Liver (tissue), 9 donors: ENCODE measurements around the gene KCNG3. TPM values are rescaled to one million over a fixed set of nuclear protein-coding genes. Genes with fewer than 3 reads are reported as not detected.
A peak's percentile ranks its signal among the peaks of the same experiment; 100 is the strongest.

ENCODE experiments used
- DNase-seq: peaks from one replicate; pipeline ENCODE4 v3.0.0-alpha.2; 2017; ENCODE audit warnings: low spot score
- H3K27ac ChIP-seq, 2 donors: one replicate each; pipeline ENCODE4 v1.7.0; 2013; ENCODE audit warnings: inconsistent platforms in 2 of 2, low read length in 2 of 2, control low read depth in 1 of 2, low read depth in 1 of 2, mild to moderate bottlenecking in 1 of 2
- H3K27me3 ChIP-seq, 4 donors: one replicate each; pipeline versions ENCODE4 v1.6.1 to v1.7.0; 2013; ENCODE audit warnings: low read length in 3 of 4, inconsistent platforms in 1 of 4, mild to moderate bottlenecking in 1 of 4, moderate library complexity in 1 of 4; ENCODE audit not compliant: control insufficient read depth in 4 of 4, insufficient read depth in 4 of 4
- H3K36me3 ChIP-seq, 4 donors: one replicate each; pipeline versions ENCODE4 v1.6.1 to v1.7.0; 2013; ENCODE audit warnings: low read length in 3 of 4, mild to moderate bottlenecking in 3 of 4, low read depth in 1 of 4, moderate library complexity in 1 of 4; ENCODE audit not compliant: control insufficient read depth in 4 of 4, insufficient read depth in 3 of 4
- H3K4me1 ChIP-seq, 4 donors: one replicate each; pipeline versions ENCODE4 v1.6.1 to v1.7.0; 2013; ENCODE audit warnings: low read length in 3 of 4, mild to moderate bottlenecking in 3 of 4, moderate library complexity in 1 of 4; ENCODE audit not compliant: control insufficient read depth in 4 of 4, insufficient read depth in 4 of 4
- H3K4me3 ChIP-seq, 3 donors: one replicate each; pipeline versions ENCODE4 v1.6.1 to v1.7.0; 2013; ENCODE audit warnings: low read length in 3 of 3, control low read depth in 1 of 3, low read depth in 1 of 3, mild to moderate bottlenecking in 1 of 3
- H3K9ac ChIP-seq, 2 donors: one replicate each; pipeline ENCODE4 v1.7.0; 2013; ENCODE audit warnings: low read length in 2 of 2, mild to moderate bottlenecking in 2 of 2, moderate library complexity in 2 of 2, control low read depth in 1 of 2, low read depth in 1 of 2
- H3K9me3 ChIP-seq, 4 donors: one replicate each; pipeline versions ENCODE4 v1.6.1 to v1.7.0; 2013; ENCODE audit warnings: low read length in 3 of 4; ENCODE audit not compliant: control insufficient read depth in 4 of 4
- ATF3 ChIP-seq: IDR thresholded peaks from 2 replicates; pipeline ENCODE4 v1.6.1; 2016; ENCODE audit warnings: antibody characterized with exemption
- CTCF ChIP-seq: fragments of 150-350 bp; IDR thresholded peaks from 2 replicates; pipeline ENCODE4 v1.5.1; 2017; ENCODE audit warnings: improper control_type of control experiment, low read depth, low read length; ENCODE audit not compliant: missing input control
- EGR1 ChIP-seq, 2 donors: IDR thresholded peaks; 2 replicates each; pipeline ENCODE4 v1.6.1; 2016 to 2018; ENCODE audit warnings: antibody characterized with exemption in 2 of 2, low read depth in 2 of 2
- FOXA2 ChIP-seq: IDR thresholded peaks from 2 replicates; pipeline ENCODE4 v1.6.1; 2016; ENCODE audit warnings: antibody characterized with exemption
- GABPA ChIP-seq, 2 donors: IDR thresholded peaks in 1 of 2; conservative IDR thresholded peaks in 1 of 2; 2 replicates each; pipeline ENCODE4 v1.6.1; 2016; ENCODE audit warnings: antibody characterized with exemption in 2 of 2, mild to moderate bottlenecking in 1 of 2, moderate library complexity in 1 of 2
- JUND ChIP-seq, 2 donors: IDR thresholded peaks; 2 replicates each; pipeline ENCODE4 v1.6.1; 2016; ENCODE audit warnings: antibody characterized with exemption in 2 of 2
- NR2F2 ChIP-seq: IDR thresholded peaks from 2 replicates; pipeline ENCODE4 v1.6.1; 2016; ENCODE audit warnings: antibody characterized with exemption
- RAD21 ChIP-seq, 2 donors: IDR thresholded peaks; 2 replicates each; pipeline ENCODE4 v1.6.1; 2016; ENCODE audit warnings: antibody characterized with exemption in 2 of 2, mild to moderate bottlenecking in 2 of 2
- RXRA ChIP-seq, 2 donors: IDR thresholded peaks; 2 replicates each; pipeline ENCODE4 v1.6.1; 2017 to 2018; ENCODE audit warnings: antibody characterized with exemption in 2 of 2, mild to moderate bottlenecking in 1 of 2
- TAF1 ChIP-seq: conservative IDR thresholded peaks from 2 replicates; pipeline ENCODE4 v1.6.1; 2016; ENCODE audit warnings: antibody characterized with exemption, mild to moderate bottlenecking
- YY1 ChIP-seq: IDR thresholded peaks from 2 replicates; pipeline ENCODE4 v1.6.1; 2016; ENCODE audit warnings: antibody characterized with exemption, mild to moderate bottlenecking
- ZBTB33 ChIP-seq: IDR thresholded peaks from 2 replicates; pipeline ENCODE4 v1.6.1; 2016; ENCODE audit warnings: antibody characterized with exemption
- WGBS: extraction: QIAGEN DNeasy Blood & Tissue Kit; methylation state at CpG from one replicate; pipeline ENCODE4 v1.1.7; 2013; 5-methylcytosine and 5-hydroxymethylcytosine counted together
- polyA plus RNA-seq, 2 donors: library from polyadenylated mRNA; stranded (reverse) in 1 of 2; unstranded in 1 of 2; fragments of 200-250 nt in 1 of 2; fragments of >200 nt in 1 of 2; fragmentation: Nextera tagmentation in 1 of 2; extraction: Ambion mirVana in 1 of 2; gene quantifications; one replicate each; pipeline versions ENCODE4 v1.2.1 to v1.2.3, GENCODE V29; 2013 to 2015
- total RNA-seq, 2 donors: library from RNA; depleted of rRNA; stranded (reverse); fragments of >200 nt; gene quantifications; one replicate each; pipeline ENCODE4 v1.2.3, GENCODE V29; 2014
- donor health status: healthy.
- donor health status: healthy.
- donor health status: healthy.
- donor health status: healthy.
- donor health status: healthy.

The KCNG3 gene
- total and polyA plus RNA-seq, 4 donors, result not detected

DNA sequence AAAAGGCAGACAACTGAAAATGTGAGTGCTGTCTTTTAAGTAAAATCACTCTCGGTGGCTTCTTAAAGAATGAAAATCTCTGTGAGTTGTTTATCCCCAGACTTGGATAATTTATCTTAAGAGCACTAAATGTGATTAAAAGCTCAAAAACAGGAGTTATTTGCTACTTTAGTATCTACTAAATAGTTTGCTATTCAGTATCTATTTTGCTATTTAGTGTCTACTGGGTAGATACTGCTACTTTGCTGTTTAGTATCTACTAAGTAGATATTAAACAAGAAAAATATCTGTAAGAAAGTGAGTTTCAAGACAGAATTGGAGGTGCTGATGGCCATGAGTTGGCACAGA, 1.4 kb upstream of the KCNG3 start:
- H3K9ac ChIP-seq, result no peak overlapping the region
- no peak overlapping the region for H3K4me3 ChIP-seq
- H3K9me3 ChIP-seq, result peaks cover 0 to 9% (median 4%) of the 10 kb centered on the region in 4 donors
- no peak for DNase-seq
- no peak overlapping the region for H3K27ac ChIP-seq
- H3K4me1 ChIP-seq, result peaks cover 7 to 19% (median 14%) of the 10 kb centered on the region in 4 donors
- WGBS, result 0% methylated on average over 1 of the region's 1 CpG
- TF ChIP-seq FOXA2, result no peak
- TF ChIP-seq RXRA (IDR thresholded peaks at IDR 0.05), result no peak
- TF ChIP-seq NR2F2, result no peak
- no peak for TF ChIP-seq YY1
- TF ChIP-seq JUND (IDR thresholded peaks at IDR 0.05), result no peak
- TF ChIP-seq GABPA (IDR thresholded peaks at IDR 0.05 in 1 of 2, conservative IDR thresholded peaks at IDR 0.05 in 1 of 2), result no peak
- TF ChIP-seq TAF1, result no peak
- TF ChIP-seq ZBTB33, result no peak
- no peak for TF ChIP-seq ATF3
- H3K36me3 ChIP-seq, result peaks cover 0 to 1% (median 0%) of the 10 kb centered on the region in 4 donors
- H3K27me3 ChIP-seq, result peaks cover 0 to 11% (median 5%) of the 10 kb centered on the region in 4 donors

GRCh38 chr2:42494355-42495233, 812 bp upstream of the KCNG3 start:
- Histone ChIP-seq H3K4me1 (peaks cover 7 to 19% (median 14%) of the 10 kb centered on the region in 4 donors), H3K36me3 (peaks cover 0 to 1% (median 0%) of the 10 kb centered on the region in 4 donors), H3K27me3 (peaks cover 0 to 11% (median 5%) of the 10 kb centered on the region in 4 donors), H3K27ac (no peak overlapping the region), H3K9me3 (peaks cover 0 to 9% (median 4%) of the 10 kb centered on the region in 4 donors), H3K4me3 (peak overlapping the region; percentile 30 to 70 (median 64)), H3K9ac (no peak overlapping the region)
- peak; percentile 71 for TF ChIP-seq CTCF
- no peak for TF ChIP-seq EGR1 (IDR thresholded peaks at IDR 0.05; ENCODE audit: low read depth in 2 of 2)
- peak; percentile 77 to 81 for TF ChIP-seq RAD21 (IDR thresholded peaks at IDR 0.05)
- WGBS, result under 1% methylated on average over 65 of the region's 65 CpGs
- DNase-seq, result peak; percentile 69
